ENCODE results near the gene SHISAL2B.
"Not testable (repeated sequence)": the region's sequence is repeated elsewhere in the genome, so short reads cannot be mapped to it uniquely, and the experiment has no call there.

SHISAL2B gene

DNA sequence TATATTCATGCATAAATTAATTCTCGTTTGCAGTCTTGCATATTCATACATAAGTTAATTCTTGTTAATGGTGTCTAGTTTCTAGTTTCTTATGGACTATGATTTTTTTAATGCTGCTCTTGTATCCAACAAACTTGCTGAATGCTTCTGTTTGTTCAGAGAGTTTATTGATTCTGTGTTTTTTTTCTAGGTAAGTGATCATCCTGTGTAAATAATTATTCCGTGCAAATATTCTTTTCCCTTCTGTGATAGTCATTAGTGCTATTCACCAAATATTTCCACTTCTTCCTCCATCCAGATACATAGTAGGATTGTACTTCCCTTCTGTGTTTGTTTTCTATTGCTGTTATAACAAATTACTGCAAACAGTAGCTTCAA lies 35.8 kb upstream of the SHISAL2B start:
- no peak for DNase-seq (ENCODE audit: low read depth)
- TF ChIP-seq POLR2A (IDR thresholded peaks at IDR 0.05; ENCODE audit: extremely low read depth, insufficient read length) (no peak), MYC (IDR thresholded peaks at IDR 0.05; ENCODE audit: low read depth, low read length) (no peak)
- TF ChIP-seq, protein P1, sequence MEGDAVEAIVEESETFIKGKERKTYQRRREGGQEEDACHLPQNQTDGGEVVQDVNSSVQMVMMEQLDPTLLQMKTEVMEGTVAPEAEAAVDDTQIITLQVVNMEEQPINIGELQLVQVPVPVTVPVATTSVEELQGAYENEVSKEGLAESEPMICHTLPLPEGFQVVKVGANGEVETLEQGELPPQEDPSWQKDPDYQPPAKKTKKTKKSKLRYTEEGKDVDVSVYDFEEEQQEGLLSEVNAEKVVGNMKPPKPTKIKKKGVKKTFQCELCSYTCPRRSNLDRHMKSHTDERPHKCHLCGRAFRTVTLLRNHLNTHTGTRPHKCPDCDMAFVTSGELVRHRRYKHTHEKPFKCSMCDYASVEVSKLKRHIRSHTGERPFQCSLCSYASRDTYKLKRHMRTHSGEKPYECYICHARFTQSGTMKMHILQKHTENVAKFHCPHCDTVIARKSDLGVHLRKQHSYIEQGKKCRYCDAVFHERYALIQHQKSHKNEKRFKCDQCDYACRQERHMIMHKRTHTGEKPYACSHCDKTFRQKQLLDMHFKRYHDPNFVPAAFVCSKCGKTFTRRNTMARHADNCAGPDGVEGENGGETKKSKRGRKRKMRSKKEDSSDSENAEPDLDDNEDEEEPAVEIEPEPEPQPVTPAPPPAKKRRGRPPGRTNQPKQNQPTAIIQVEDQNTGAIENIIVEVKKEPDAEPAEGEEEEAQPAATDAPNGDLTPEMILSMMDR (IDR thresholded peaks at IDR 0.05; ENCODE audit: low read depth, low read length) = no peak
- TF ChIP-seq, protein P2, sequence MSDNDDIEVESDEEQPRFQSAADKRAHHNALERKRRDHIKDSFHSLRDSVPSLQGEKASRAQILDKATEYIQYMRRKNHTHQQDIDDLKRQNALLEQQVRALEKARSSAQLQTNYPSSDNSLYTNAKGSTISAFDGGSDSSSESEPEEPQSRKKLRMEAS (IDR thresholded peaks at IDR 0.05; ENCODE audit: low read depth, low read length) = no peak
- H3K4me3 ChIP-seq (ENCODE audit: low read depth, low read length) = no peak overlapping the region

DNA sequence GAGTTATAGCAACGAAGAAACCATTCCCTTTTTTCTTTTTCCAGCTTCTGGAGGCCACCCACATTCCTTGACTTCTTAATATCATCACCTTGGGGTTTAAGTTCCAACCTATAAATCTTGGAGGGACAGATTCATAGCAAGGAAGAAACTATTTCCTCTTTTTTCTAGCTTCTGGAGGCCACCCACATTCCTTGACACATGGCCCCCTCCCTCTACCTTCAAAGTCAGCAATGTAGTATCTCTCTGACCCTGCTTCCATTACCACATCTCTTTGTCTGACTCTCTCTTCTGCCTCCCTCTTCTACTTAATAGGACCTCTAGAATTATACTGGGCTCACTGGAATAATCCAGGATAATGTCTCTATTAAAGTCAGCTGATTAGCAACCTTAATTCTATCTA lies 34.7 kb upstream of the SHISAL2B start:
- no peak for TF ChIP-seq MYC (IDR thresholded peaks at IDR 0.05; ENCODE audit: low read depth, low read length)
- TF ChIP-seq, protein P2 (IDR thresholded peaks at IDR 0.05; ENCODE audit: low read depth, low read length) = no peak
- TF ChIP-seq, protein P1 (IDR thresholded peaks at IDR 0.05; ENCODE audit: low read depth, low read length) = no peak
- no peak for DNase-seq (ENCODE audit: low read depth)
- no peak overlapping the region for H3K4me3 ChIP-seq (ENCODE audit: low read depth, low read length)

DNA sequence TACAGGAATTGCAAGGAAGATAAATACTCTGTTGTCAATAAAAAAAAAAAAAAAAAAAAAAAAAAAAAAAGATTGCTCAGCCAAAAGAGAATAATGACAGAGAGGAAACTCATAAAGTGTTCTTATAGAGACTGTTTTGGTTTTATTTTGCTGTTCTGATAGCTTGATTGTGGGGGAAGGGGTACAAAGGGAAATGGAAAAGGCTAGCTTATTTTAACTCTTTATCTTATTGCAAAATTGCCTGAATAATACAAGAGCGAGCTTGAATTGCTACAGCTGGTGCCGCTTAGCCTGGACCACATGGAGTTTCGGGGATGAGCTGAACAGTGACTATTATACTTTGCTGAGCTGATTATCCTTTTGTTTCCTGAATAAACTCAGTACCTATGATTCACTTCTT lies 31.0 kb upstream of the SHISAL2B start:
- no peak overlapping the region for H3K4me3 ChIP-seq (ENCODE audit: low read depth, low read length)
- no peak for DNase-seq (ENCODE audit: low read depth)
- no peak for TF ChIP-seq POLR2A (IDR thresholded peaks at IDR 0.05; ENCODE audit: extremely low read depth, insufficient read length)
- TF ChIP-seq MYC (IDR thresholded peaks at IDR 0.05; ENCODE audit: low read depth, low read length) = no peak
- TF ChIP-seq, protein P2 (IDR thresholded peaks at IDR 0.05; ENCODE audit: low read depth, low read length) = no peak
- TF ChIP-seq, protein P1 (IDR thresholded peaks at IDR 0.05; ENCODE audit: low read depth, low read length) = no peak

DNA sequence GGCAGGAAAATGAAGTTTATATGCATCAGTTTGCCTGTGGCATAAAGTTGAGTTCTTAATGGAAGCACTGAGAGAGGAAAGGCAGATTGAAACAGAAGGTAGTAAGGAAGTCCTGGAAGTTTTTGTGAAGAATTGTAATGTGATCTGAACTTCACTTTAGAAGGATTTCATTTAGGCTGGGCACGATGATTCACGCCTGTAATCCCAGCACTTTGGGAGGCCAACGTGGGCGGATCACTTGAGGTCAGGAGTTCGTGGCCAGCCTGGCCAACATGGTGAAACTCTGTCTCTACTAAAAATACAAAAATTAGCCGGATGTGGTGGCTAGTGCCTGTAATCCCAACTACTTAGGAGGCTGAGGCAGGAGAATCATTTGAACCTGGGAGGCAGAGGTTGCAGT lies 27.1 kb upstream of the SHISAL2B start:
- DNase-seq (ENCODE audit: low read depth); H3K4me3 ChIP-seq (ENCODE audit: low read depth, low read length): not testable (repeated sequence)

DNA sequence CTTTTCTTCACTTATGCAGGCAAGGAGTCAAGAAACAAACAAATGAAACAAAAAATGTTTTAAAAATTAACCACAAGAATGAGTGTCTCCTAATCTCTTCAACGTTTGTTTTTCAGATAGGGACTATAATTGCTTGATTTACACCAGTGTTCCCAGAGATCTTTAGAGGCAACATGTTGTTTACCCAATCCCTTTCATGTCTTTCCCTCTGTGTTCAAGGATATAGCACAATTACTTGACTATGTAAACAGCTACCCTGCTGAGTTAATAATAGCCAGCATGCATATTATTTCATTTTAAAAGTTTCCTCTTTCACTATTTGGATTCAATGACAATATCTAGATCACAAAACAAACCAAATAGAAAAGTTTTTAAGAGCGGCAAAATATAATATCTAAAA lies 25.1 kb upstream of the SHISAL2B start:
- H3K4me3 ChIP-seq (ENCODE audit: low read depth, low read length) = no peak overlapping the region
- TF ChIP-seq MYC (IDR thresholded peaks at IDR 0.05; ENCODE audit: low read depth, low read length) (no peak), POLR2A (IDR thresholded peaks at IDR 0.05; ENCODE audit: extremely low read depth, insufficient read length) (no peak)
- TF ChIP-seq, protein P2 (IDR thresholded peaks at IDR 0.05; ENCODE audit: low read depth, low read length) = no peak
- TF ChIP-seq, protein P1 (IDR thresholded peaks at IDR 0.05; ENCODE audit: low read depth, low read length) = no peak
- DNase-seq (ENCODE audit: low read depth) = no peak

DNA sequence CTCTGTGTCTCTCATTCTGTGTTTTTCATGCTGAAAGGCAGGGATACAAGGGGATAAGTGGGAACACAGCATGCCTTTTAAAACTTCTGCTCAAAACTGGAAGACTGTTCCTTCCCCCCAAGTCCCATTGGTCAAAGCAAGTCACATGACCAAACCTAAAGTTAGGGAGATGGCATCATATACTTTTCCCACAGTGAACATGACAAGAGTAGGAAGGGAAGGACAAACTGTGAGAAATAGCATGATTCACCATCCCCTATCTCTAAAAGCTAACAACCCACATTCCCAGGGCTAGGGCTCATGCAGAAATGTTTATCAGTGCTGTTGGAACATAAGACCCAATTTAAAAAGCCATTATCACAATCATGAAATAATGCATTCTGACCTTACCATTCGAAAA lies 24.2 kb upstream of the SHISAL2B start:
- no peak for DNase-seq (ENCODE audit: low read depth)
- H3K4me3 ChIP-seq (ENCODE audit: low read depth, low read length) = no peak overlapping the region
- no peak for TF ChIP-seq MYC (IDR thresholded peaks at IDR 0.05; ENCODE audit: low read depth, low read length)
- TF ChIP-seq, protein P1 (IDR thresholded peaks at IDR 0.05; ENCODE audit: low read depth, low read length) = no peak
- TF ChIP-seq, protein P2 (IDR thresholded peaks at IDR 0.05; ENCODE audit: low read depth, low read length) = no peak
- no peak for TF ChIP-seq POLR2A (IDR thresholded peaks at IDR 0.05; ENCODE audit: extremely low read depth, insufficient read length)
